ENCODE data around the gene GMDS.

GMDS gene

DNA sequence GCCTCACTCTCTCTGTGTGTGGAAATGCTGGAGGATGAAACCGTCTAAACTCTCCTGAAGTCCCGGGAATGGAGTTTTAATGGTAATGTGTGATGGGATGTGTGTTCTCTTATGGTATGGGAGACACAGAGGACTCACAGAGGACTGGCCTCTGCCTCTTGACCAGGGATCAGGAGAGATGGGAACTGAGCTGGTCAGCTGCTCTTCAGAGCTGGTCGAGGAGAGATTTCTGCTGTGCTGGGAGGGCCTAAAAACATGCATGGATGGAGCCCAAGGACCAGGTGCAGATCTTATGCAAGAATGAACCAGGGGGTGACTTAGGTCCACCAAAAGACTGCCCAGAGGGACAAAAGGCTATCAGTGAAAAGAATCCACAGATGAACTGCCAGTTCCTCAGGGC, 27.3 kb upstream of the GMDS start:
- H3K79me2 ChIP-seq = no peaks in the 10 kb centered on the region
- H3K9me3 ChIP-seq (ENCODE audit: control insufficient read depth, low read length) = no peaks in the 10 kb centered on the region
- H3K27ac ChIP-seq = no peak overlapping the region
- H3K9ac ChIP-seq = no peak overlapping the region
- H3K4me3 ChIP-seq (ENCODE audit: low read depth, low read length) = no peak overlapping the region
- no peak overlapping the region for H3K4me2 ChIP-seq (ENCODE audit: low read length)
- H3K4me1 ChIP-seq = no peaks in the 10 kb centered on the region
- no peaks in the 10 kb centered on the region for H3K27me3 ChIP-seq (ENCODE audit: control insufficient read depth, insufficient read depth, low read length)
- no peak overlapping the region for H2AFZ ChIP-seq
- TF ChIP-seq CTCF (IDR thresholded peaks at IDR 0.05) = no peak
- H3K36me3 ChIP-seq (ENCODE audit: control insufficient read depth, insufficient read depth, low read length) = no peaks in the 10 kb centered on the region

DNA sequence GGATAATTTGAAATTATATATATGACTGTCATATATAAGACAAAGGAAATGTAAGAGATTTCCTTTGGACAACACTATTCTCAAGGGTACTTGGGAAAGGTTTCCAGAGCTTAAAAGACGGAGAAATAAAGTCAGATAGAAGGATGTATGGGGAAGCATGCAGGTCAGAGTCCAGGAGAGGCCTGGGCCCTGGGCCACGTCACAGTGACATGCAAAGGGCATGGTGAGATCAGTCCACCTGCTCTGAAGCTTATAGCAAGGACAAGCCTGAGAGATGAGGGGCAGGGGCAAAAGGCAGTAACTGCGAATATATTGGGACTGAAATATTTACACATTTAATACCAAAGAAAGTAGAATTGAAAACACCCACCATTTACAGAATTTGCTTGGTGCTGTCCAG, 24.6 kb upstream of the GMDS start:
- Histone ChIP-seq H3K4me3 (ENCODE audit: low read depth, low read length) (no peak overlapping the region), H3K4me1 (no peaks in the 10 kb centered on the region), H3K4me2 (ENCODE audit: low read length) (no peak overlapping the region), H3K79me2 (peaks cover under 1% of the 10 kb centered on the region), H3K9ac (no peak overlapping the region), H3K27me3 (ENCODE audit: control insufficient read depth, insufficient read depth, low read length) (no peaks in the 10 kb centered on the region), H3K9me3 (ENCODE audit: control insufficient read depth, low read length) (no peaks in the 10 kb centered on the region), H3K36me3 (ENCODE audit: control insufficient read depth, insufficient read depth, low read length) (no peaks in the 10 kb centered on the region), H3K27ac (no peak overlapping the region), H2AFZ (no peak overlapping the region)
- TF ChIP-seq CTCF (IDR thresholded peaks at IDR 0.05) = no peak

- no peak overlapping the region for H2AFZ ChIP-seq
- no peaks in the 10 kb centered on the region for H3K27me3 ChIP-seq (ENCODE audit: control insufficient read depth, insufficient read depth, low read length)
- no peak overlapping the region for H3K4me2 ChIP-seq (ENCODE audit: low read length)
- H3K27ac ChIP-seq = no peak overlapping the region
- H3K4me1 ChIP-seq = no peaks in the 10 kb centered on the region
- no peak for TF ChIP-seq CTCF (IDR thresholded peaks at IDR 0.05)
- no peaks in the 10 kb centered on the region for H3K36me3 ChIP-seq (ENCODE audit: control insufficient read depth, insufficient read depth, low read length)
- no peak overlapping the region for H3K4me3 ChIP-seq (ENCODE audit: low read depth, low read length)
- H3K9me3 ChIP-seq (ENCODE audit: control insufficient read depth, low read length) = no peaks in the 10 kb centered on the region
- no peak overlapping the region for H3K9ac ChIP-seq
- H3K79me2 ChIP-seq = peaks cover 6% of the 10 kb centered on the region
These were observed 21.4 kb upstream of the GMDS start for GRCh38 chr6:2266841-2267240.

DNA sequence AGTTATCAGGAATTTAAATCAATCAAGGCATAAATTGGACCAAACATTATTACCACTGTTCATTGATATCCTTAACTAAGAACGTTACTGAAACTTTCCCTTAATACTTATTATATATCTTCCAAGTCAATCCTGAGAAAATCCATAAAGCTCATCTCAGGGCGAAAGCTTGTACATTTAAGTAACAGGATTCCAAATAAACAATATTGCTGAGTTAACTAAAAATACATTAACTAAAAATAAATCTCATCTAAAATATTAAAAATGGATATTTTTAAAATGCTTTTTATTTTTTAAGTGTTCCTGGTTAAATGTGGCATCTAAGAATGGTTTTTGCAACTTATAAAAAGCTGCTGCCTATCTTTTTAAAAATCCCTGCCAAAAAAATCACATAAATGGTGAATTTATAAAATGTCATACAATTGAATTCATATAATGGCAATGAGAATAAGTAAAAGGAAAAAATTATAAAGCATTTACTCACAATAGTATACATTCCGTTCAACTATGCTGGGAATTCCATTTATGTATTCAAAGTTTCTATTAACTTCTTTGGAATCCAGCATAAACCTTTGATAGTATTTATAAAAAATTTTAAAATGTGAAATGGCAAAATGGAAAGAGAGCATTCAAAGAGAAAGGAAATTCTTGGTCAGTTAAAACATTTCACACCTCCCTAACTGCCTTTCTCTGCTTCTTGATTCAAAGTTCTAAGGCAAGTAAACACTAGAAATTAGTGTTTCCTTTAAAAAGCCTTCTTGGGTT, 20.8 kb upstream of the GMDS start:
- Histone ChIP-seq H3K4me3 (ENCODE audit: low read depth, low read length) (no peak overlapping the region), H3K79me2 (peaks cover 6% of the 10 kb centered on the region), H3K9me3 (ENCODE audit: control insufficient read depth, low read length) (no peaks in the 10 kb centered on the region), H3K27me3 (ENCODE audit: control insufficient read depth, insufficient read depth, low read length) (no peaks in the 10 kb centered on the region), H3K27ac (no peak overlapping the region), H3K36me3 (ENCODE audit: control insufficient read depth, insufficient read depth, low read length) (no peaks in the 10 kb centered on the region), H2AFZ (no peak overlapping the region), H3K4me2 (ENCODE audit: low read length) (no peak overlapping the region), H3K4me1 (no peaks in the 10 kb centered on the region), H3K9ac (no peak overlapping the region)
- TF ChIP-seq CTCF (IDR thresholded peaks at IDR 0.05) = no peak

GRCh38 chr6:2264932-2265331, 19.5 kb upstream of the GMDS start:
- TF ChIP-seq CTCF (IDR thresholded peaks at IDR 0.05) = no peak
- no peaks in the 10 kb centered on the region for H3K4me1 ChIP-seq
- H3K4me3 ChIP-seq (ENCODE audit: low read depth, low read length) = no peak overlapping the region
- no peak overlapping the region for H3K9ac ChIP-seq
- H3K36me3 ChIP-seq (ENCODE audit: control insufficient read depth, insufficient read depth, low read length) = no peaks in the 10 kb centered on the region
- H3K4me2 ChIP-seq (ENCODE audit: low read length) = no peak overlapping the region
- H2AFZ ChIP-seq = no peak overlapping the region
- H3K27ac ChIP-seq = no peak overlapping the region
- no peaks in the 10 kb centered on the region for H3K27me3 ChIP-seq (ENCODE audit: control insufficient read depth, insufficient read depth, low read length)
- peaks cover 6% of the 10 kb centered on the region for H3K79me2 ChIP-seq
- H3K9me3 ChIP-seq (ENCODE audit: control insufficient read depth, low read length) = no peaks in the 10 kb centered on the region
